Left kidney (tissue), 2 donors: ENCODE results near the gene PCSK9. TPM values are rescaled to one million over a fixed set of nuclear protein-coding genes. Genes with fewer than 3 reads are reported as not detected.
"Not testable (repeated sequence)": the region's sequence is repeated elsewhere in the genome, so short reads cannot be mapped to it uniquely, and the experiment has no call there.

ENCODE experiments used
- DNase-seq: peaks from one replicate; pipeline ENCODE4 v3.0.0-alpha.2; 2013
- polyA plus RNA-seq: library from polyadenylated mRNA; unstranded; fragments of 120-200 nt; gene quantifications from one replicate; pipeline ENCODE4 v1.2.1, GENCODE V29; 2013; ENCODE audit not compliant: insufficient read length

The PCSK9 gene
- polyA plus RNA-seq, 1 donor = 0.95 TPM

- no peak for DNase-seq
These were observed 31.7 kb upstream of the PCSK9 start for GRCh38 chr1:55007625-55008024.

GRCh38 chr1:55010194-55010886 is 29.0 kb upstream of the PCSK9 start:
- DNase-seq = no peak

GRCh38 chr1:55010887-55011217 is 28.5 kb upstream of the PCSK9 start:
- no peak for DNase-seq

GRCh38 chr1:55012661-55013060 is 26.7 kb upstream of the PCSK9 start:
- DNase-seq = no peak

- DNase-seq = no peak
These were observed 24.2 kb upstream of the PCSK9 start for GRCh38 chr1:55015123-55015522.

GRCh38 chr1:55015731-55016620 is 23.4 kb upstream of the PCSK9 start:
- no peak for DNase-seq

GRCh38 chr1:55018395-55018794 is 21.0 kb upstream of the PCSK9 start:
- no peak for DNase-seq

GRCh38 chr1:55021942-55022546 is 17.3 kb upstream of the PCSK9 start:
- DNase-seq = peak; percentile 89

- not testable (repeated sequence) for DNase-seq
These were observed 15.2 kb upstream of the PCSK9 start for GRCh38 chr1:55024163-55024562.

- not testable (repeated sequence) for DNase-seq
These were observed 12.7 kb upstream of the PCSK9 start for GRCh38 chr1:55026682-55027081.

GRCh38 chr1:55031098-55031497 is 8.2 kb upstream of the PCSK9 start:
- not testable (repeated sequence) for DNase-seq

- DNase-seq = no peak
These were observed 6.1 kb upstream of the PCSK9 start for GRCh38 chr1:55033265-55033614.

GRCh38 chr1:55034476-55035133 is 4.7 kb upstream of the PCSK9 start:
- DNase-seq = peak; percentile 38

- DNase-seq = no peak
These were observed 3.4 kb upstream of the PCSK9 start for GRCh38 chr1:55035904-55036303.

- no peak for DNase-seq
These were observed 1.4 kb upstream of the PCSK9 start for GRCh38 chr1:55037733-55038551.

- DNase-seq = no peak
These were observed 853 bp upstream of the PCSK9 start for GRCh38 chr1:55038552-55038838.

GRCh38 chr1:55038974-55039341 is 390 bp upstream of the PCSK9 start:
- no peak for DNase-seq

- DNase-seq = no peak
These were observed 960 bp downstream of the PCSK9 start for GRCh38 chr1:55040083-55040932.

- no peak for DNase-seq
These were observed 1.7 kb downstream of the PCSK9 start for GRCh38 chr1:55040933-55041494.

GRCh38 chr1:55041613-55042012 is 2.3 kb downstream of the PCSK9 start:
- DNase-seq = no peak

GRCh38 chr1:55043011-55043410 is 3.7 kb downstream of the PCSK9 start:
- no peak for DNase-seq
